Endothelial cell of umbilical vein (primary cell): ENCODE data around the gene CHMP6. TPM values are rescaled to one million over a fixed set of nuclear protein-coding genes. Genes with fewer than 3 reads are reported as not detected.

Source experiments
- BruUV-seq: library from RNA; stranded (reverse); fragments of 400-500 nt; replicated peaks from 2 replicates; lab custom pipeline; 2021; lab: Mats Ljungman, UMichigan
- CTCF ChIA-PET: fragments of 300-600, 350-600 bp; sonication (Branson Sonifier 250); formaldehyde crosslinking; loops from one replicate; lab custom pipeline; 2021; ENCODE audit warnings: antibody characterized with exemption, inconsistent platforms; lab: Charles Lee
- POLR2A ChIA-PET: fragments of 300-600, 350-600 bp; sonication (Branson Sonifier 250); formaldehyde crosslinking; loops from one replicate; lab custom pipeline; 2021; ENCODE audit warnings: antibody characterized with exemption, inconsistent platforms; lab: Charles Lee
- DNase-seq: peaks from one replicate; pipeline ENCODE4 v3.0.0-alpha.2; 2011; ENCODE audit warnings: low read depth, low spot score
- FAIRE-seq: peaks from 2 replicates; lab custom pipeline; 2011; peaks lifted over from hg19 to GRCh38; lab: Jason Lieb, UNC
- H2AFZ ChIP-seq: 2 replicates; pipeline ENCODE4 v1.6.0; 2012; ENCODE audit warnings: low read depth, low read length, control low read depth, inconsistent platforms
- H3K27ac ChIP-seq: 2 replicates; pipeline ENCODE4 v1.5.1; 2011; ENCODE audit warnings: low read depth, mild to moderate bottlenecking, control low read depth, low read length, moderate library complexity; ENCODE audit not compliant: insufficient read depth
- H3K27me3 ChIP-seq, 2 experiments: 2 replicates each; pipeline versions ENCODE4 v1.6.0 to v1.6.1; 2011; ENCODE audit warnings: low read length in 2 of 2, mixed read lengths in 1 of 2; ENCODE audit not compliant: control insufficient read depth in 2 of 2, insufficient read depth in 2 of 2
- H3K36me3 ChIP-seq, 2 experiments: 2 replicates in 1 of 2; 3 replicates in 1 of 2; pipeline ENCODE4 v1.5.1; 2011; ENCODE audit warnings: low read length in 2 of 2, mild to moderate bottlenecking in 1 of 2, moderate library complexity in 1 of 2; ENCODE audit not compliant: control insufficient read depth in 2 of 2, insufficient read depth in 2 of 2; ENCODE audit errors: extremely low read depth in 1 of 2
- H3K4me1 ChIP-seq: 3 replicates; pipeline ENCODE4 v1.5.1; 2011; ENCODE audit warnings: mild to moderate bottlenecking, low read length; ENCODE audit not compliant: control insufficient read depth, insufficient read depth; ENCODE audit errors: extremely low read depth
- H3K4me2 ChIP-seq: 2 replicates; pipeline ENCODE4 v1.6.1; 2011; ENCODE audit warnings: low read length, control low read depth, mixed read lengths; ENCODE audit not compliant: insufficient read depth
- H3K4me3 ChIP-seq, 3 experiments: fragments of 200-600 bp in 1 of 3; sonication (generic), shearing (Covaris generic) in 1 of 3; replicated peaks in 1 of 3; 2 replicates each; pipeline ENCODE4 v1.5.1; 2011 to 2016; ENCODE audit warnings: control low read depth in 3 of 3, low read length in 3 of 3, mild to moderate bottlenecking in 2 of 3, inconsistent platforms in 1 of 3, low read depth in 1 of 3, moderate library complexity in 1 of 3; ENCODE audit not compliant: insufficient read depth in 1 of 3
- H3K79me2 ChIP-seq: 2 replicates; pipeline ENCODE4 v1.6.0; 2012; ENCODE audit warnings: low read length, inconsistent platforms; ENCODE audit not compliant: control insufficient read depth, insufficient read depth
- H3K9ac ChIP-seq: replicated peaks from 2 replicates; pipeline ENCODE3; 2011; ENCODE audit warnings: low read length, control low read depth; ENCODE audit not compliant: insufficient read depth; ENCODE audit errors: extremely low read depth
- H3K9me1 ChIP-seq: replicated peaks from 3 replicates; pipeline ENCODE4 v1.6.0; 2011; ENCODE audit warnings: mild to moderate bottlenecking, low read length; ENCODE audit not compliant: control insufficient read depth, insufficient read depth; ENCODE audit errors: extremely low read depth
- H3K9me3 ChIP-seq: replicated peaks from 2 replicates; pipeline ENCODE4 v1.5.1; 2012; ENCODE audit warnings: low read length, inconsistent platforms; ENCODE audit not compliant: control insufficient read depth, insufficient read depth
- H4K20me1 ChIP-seq: replicated peaks from 2 replicates; pipeline ENCODE3; 2011; ENCODE audit warnings: mild to moderate bottlenecking, low read length; ENCODE audit not compliant: control insufficient read depth, insufficient read depth; ENCODE audit errors: extremely low read depth
- EZH2 ChIP-seq: IDR thresholded peaks from 2 replicates; pipeline ENCODE4 v1.6.1; 2012; ENCODE audit warnings: borderline replicate concordance, low read depth, mild to moderate bottlenecking, moderate library complexity, low read length, inconsistent platforms; ENCODE audit not compliant: severe bottlenecking
- FOS ChIP-seq: IDR thresholded peaks from 2 replicates; pipeline ENCODE4 v1.6.1; 2011; ENCODE audit warnings: mild to moderate bottlenecking, low read length, moderate library complexity, borderline replicate concordance; ENCODE audit not compliant: insufficient read depth
- GATA2 ChIP-seq: IDR thresholded peaks from 2 replicates; pipeline ENCODE4 v1.7.0; 2011; ENCODE audit warnings: low read depth, mild to moderate bottlenecking, moderate library complexity, mixed read lengths, low read length; ENCODE audit not compliant: insufficient read length, insufficient read depth
- JUN ChIP-seq: IDR thresholded peaks from 2 replicates; pipeline ENCODE4 v1.6.1; 2011; ENCODE audit warnings: borderline replicate concordance, low read depth; ENCODE audit not compliant: insufficient read length, insufficient read depth
- MYC ChIP-seq: IDR thresholded peaks from one replicate; pipeline ENCODE4 v1.6.1; 2011; ENCODE audit warnings: mild to moderate bottlenecking, low read depth, low read length
- POLR2A ChIP-seq: IDR thresholded peaks from 2 replicates; pipeline ENCODE4 v1.6.1; 2012; ENCODE audit warnings: low read depth, mild to moderate bottlenecking, control low read depth, low read length
- POLR2AphosphoS5 ChIP-seq: IDR thresholded peaks from 2 replicates; pipeline ENCODE4 v1.6.1; 2012; ENCODE audit warnings: low read depth, mild to moderate bottlenecking, control low read depth, low read length, moderate library complexity; ENCODE audit not compliant: insufficient read depth
- dilution Hi-C: fragments of 300-500 bp; cut with MboI; formaldehyde crosslinking; loops from one replicate; pipeline ENCODE4 v1.15.0; 2019; ENCODE audit warnings: low sequenced_read_pairs; ENCODE audit not compliant: extremely low pct_ligation_motif_present
- intact Hi-C: fragments of 100-400 bp; cut with micrococcal nuclease; formaldehyde crosslinking; loops from one replicate; pipeline ENCODE4 v1.10.0; 2022
- polyA plus RNA-seq, 4 experiments: library from polyadenylated mRNA; depleted of rRNA in 3 of 4; stranded (reverse) in 3 of 4; unstranded in 1 of 4; fragments of >200 nt; gene quantifications; 2 replicates each; pipeline versions ENCODE4 v1.2.1 to v1.2.3, GENCODE V29; 2011 to 2012; ENCODE audit warnings: missing spikeins in 1 of 4
- total RNA-seq: library from RNA; stranded (reverse); gene quantifications from 2 replicates; pipeline ENCODE4 v1.2.3, GENCODE V29; 2021
- TF ChIP-seq, protein P1 (sequence below): IDR thresholded peaks from 2 replicates; pipeline ENCODE4 v1.6.1; 2011; ENCODE audit not compliant: insufficient read depth, insufficient read length
- TF ChIP-seq, protein P2 (sequence below), 2 donors: IDR thresholded peaks; 1 replicate in 1 of 2; 2 replicates in 1 of 2; pipeline ENCODE4 v1.5.1; 2011; ENCODE audit warnings: low read length in 2 of 2, mild to moderate bottlenecking in 2 of 2, moderate library complexity in 2 of 2, control low read depth in 1 of 2, inconsistent platforms in 1 of 2, low read depth in 1 of 2; ENCODE audit not compliant: insufficient read depth in 1 of 2; ENCODE audit errors: extremely low read depth in 1 of 2

CHMP6 gene
- total and polyA plus RNA-seq, 2 donors (not counting 3 experiments of a cell fraction or from before 2014, with no cell fraction given) = 42.5 to 48.5 TPM

DNA sequence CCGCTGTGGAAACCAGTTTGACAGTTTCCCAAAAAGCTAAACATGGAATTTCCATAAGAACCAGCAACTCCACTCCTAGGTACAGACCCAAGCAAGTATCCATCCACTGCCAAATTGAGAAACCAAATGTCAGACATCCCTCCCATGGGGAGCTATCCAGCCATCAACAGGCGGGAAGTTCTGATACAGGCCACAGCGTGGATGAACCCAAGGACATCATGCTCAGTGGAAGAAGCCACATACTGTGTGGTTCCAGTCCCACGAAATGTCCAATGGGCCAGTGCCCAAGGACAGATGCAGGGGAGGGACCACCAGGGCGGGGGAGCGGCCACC is 30.7 kb downstream of the CHMP6 start:
- POLR2A ChIA-PET = no interaction called here
- Histone ChIP-seq H3K4me1 (peaks cover 12% of the 10 kb centered on the region), H3K36me3 (no peaks in the 10 kb centered on the region), H2AFZ (no peak overlapping the region), H3K27ac (no peak overlapping the region), H3K27me3 (no peaks in the 10 kb centered on the region), H3K79me2 (no peaks in the 10 kb centered on the region), H3K9me3 (no peaks in the 10 kb centered on the region), H3K9me1 (no peaks in the 10 kb centered on the region), H4K20me1 (no peaks in the 10 kb centered on the region), H3K9ac (no peak overlapping the region), H3K4me2 (no peak overlapping the region), H3K4me3 (no peak overlapping the region)
- dilution Hi-C loops (no loop called here), intact Hi-C loops (no loop called here)
- no peak for FAIRE-seq
- DNase-seq = no peak
- CTCF ChIA-PET = interaction anchor here (0.9 to 4.4 kb wide), 4 partner anchors 11 to 567 kb away, joined by 3 to 62 read pairs (median 12); no protein-coding TSS in a partner anchor
- no TSS peak for BruUV-seq
- TF ChIP-seq EZH2 = no peak
- TF ChIP-seq POLR2A = no peak
- TF ChIP-seq, protein P1, sequence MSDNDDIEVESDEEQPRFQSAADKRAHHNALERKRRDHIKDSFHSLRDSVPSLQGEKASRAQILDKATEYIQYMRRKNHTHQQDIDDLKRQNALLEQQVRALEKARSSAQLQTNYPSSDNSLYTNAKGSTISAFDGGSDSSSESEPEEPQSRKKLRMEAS = no peak
- no peak for TF ChIP-seq POLR2AphosphoS5
- TF ChIP-seq FOS = no peak
- TF ChIP-seq, protein P2, sequence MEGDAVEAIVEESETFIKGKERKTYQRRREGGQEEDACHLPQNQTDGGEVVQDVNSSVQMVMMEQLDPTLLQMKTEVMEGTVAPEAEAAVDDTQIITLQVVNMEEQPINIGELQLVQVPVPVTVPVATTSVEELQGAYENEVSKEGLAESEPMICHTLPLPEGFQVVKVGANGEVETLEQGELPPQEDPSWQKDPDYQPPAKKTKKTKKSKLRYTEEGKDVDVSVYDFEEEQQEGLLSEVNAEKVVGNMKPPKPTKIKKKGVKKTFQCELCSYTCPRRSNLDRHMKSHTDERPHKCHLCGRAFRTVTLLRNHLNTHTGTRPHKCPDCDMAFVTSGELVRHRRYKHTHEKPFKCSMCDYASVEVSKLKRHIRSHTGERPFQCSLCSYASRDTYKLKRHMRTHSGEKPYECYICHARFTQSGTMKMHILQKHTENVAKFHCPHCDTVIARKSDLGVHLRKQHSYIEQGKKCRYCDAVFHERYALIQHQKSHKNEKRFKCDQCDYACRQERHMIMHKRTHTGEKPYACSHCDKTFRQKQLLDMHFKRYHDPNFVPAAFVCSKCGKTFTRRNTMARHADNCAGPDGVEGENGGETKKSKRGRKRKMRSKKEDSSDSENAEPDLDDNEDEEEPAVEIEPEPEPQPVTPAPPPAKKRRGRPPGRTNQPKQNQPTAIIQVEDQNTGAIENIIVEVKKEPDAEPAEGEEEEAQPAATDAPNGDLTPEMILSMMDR (IDR thresholded peaks at IDR 0.05; ENCODE audit: extremely low read depth in 1 of 2, insufficient read depth in 1 of 2, low read depth in 1 of 2, low read length in 2 of 2) = no peak
- no peak for TF ChIP-seq JUN
- no peak for TF ChIP-seq MYC
- TF ChIP-seq GATA2 = no peak
